Measurements from ENCODE around the gene MMP15.

DNA sequence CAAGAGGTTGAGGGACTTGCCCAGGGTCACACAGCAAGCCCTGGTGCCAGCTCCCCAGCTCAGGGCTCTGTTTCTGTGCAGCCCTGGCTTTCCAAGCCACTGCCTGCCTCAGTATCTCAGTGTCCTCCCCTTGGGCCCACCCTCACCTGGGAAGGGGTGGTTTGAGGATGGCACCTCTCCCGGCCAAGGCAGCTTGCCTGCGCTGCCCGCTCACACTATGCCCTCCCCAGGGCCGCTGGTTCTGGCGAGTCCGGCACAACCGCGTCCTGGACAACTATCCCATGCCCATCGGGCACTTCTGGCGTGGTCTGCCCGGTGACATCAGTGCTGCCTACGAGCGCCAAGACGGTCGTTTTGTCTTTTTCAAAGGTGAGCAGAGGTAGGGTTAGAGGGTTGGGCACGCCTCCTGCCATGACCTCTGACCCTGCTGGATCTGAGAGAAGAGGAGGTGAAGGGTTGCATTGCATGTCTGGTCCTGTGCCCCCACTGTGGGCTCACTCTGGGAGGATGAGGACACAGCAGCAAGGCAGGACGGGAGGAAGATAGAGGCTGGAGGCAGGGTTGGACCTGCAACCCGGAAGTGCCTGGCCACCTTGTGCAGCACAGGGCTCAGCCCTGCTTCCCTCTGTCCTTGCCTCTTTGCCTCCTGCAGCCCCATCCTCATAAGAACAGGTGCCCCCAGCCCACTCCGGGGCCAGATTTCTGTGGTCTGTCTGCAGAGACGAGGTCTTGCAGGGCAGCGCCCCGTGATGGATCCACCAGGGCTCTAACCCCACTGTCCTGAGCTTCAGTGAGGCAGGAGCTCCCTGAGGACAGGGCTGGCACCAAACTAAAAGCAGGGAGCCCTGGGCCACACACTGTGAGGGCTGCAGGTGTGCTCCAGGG is 16.7 kb downstream of the MMP15 start:
- TF ChIP-seq, protein P1, sequence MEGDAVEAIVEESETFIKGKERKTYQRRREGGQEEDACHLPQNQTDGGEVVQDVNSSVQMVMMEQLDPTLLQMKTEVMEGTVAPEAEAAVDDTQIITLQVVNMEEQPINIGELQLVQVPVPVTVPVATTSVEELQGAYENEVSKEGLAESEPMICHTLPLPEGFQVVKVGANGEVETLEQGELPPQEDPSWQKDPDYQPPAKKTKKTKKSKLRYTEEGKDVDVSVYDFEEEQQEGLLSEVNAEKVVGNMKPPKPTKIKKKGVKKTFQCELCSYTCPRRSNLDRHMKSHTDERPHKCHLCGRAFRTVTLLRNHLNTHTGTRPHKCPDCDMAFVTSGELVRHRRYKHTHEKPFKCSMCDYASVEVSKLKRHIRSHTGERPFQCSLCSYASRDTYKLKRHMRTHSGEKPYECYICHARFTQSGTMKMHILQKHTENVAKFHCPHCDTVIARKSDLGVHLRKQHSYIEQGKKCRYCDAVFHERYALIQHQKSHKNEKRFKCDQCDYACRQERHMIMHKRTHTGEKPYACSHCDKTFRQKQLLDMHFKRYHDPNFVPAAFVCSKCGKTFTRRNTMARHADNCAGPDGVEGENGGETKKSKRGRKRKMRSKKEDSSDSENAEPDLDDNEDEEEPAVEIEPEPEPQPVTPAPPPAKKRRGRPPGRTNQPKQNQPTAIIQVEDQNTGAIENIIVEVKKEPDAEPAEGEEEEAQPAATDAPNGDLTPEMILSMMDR (IDR thresholded peaks at IDR 0.05), result no peak
- no peak for TF ChIP-seq POLR2A (IDR thresholded peaks at IDR 0.05)
- no peak for TF ChIP-seq EP300 (IDR thresholded peaks at IDR 0.05)
